Stromal cell of bone marrow (primary cell): ENCODE measurements around the gene C15orf62.

Experiments
- DNase-seq: peaks from one replicate; pipeline ENCODE4 v3.0.0-alpha.2; 2012; ENCODE audit warnings: low read depth

C15orf62 gene

DNA sequence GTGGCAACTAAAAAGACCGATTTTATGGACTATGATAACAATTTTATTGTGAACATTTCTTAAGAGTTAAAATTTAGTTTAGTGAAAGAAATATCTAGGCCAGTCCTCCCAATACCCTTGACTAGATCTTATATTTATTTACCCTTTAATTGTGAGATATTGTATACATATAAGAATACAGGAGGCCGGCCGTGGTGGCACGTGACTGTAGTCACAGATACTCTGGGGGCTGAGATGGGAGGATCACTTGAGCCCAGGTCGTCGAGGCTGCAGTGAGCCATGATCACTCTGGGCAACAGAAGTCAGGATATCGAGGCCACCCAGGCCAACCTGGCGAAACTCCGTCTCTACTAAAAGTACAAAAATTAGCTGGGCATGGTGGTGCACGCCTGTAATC lies 14.0 kb upstream of the C15orf62 start:
- DNase-seq: no peak

DNA sequence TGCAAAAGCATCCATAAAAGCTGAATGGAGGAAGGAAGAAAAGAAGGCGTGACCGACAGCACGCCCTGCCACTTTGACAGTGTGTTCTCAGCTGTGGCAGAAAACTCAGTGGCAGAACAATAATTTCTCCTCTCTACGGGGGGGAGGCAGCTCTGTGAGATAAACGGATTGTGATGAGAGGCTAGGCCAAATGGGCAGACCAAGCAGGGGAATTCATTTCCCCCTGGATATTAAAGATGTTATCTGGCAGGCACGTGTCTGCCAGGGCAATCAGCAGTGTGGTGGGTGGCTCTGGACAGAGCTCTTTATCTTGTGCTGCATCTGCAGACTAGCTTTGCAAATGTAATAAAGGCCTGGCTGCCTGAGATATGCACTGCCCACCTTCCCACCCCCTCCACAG lies 12.8 kb upstream of the C15orf62 start:
- no peak for DNase-seq

GRCh38 chr15:40759961-40760360 lies 9.8 kb upstream of the C15orf62 start:
- DNase-seq: no peak

DNA sequence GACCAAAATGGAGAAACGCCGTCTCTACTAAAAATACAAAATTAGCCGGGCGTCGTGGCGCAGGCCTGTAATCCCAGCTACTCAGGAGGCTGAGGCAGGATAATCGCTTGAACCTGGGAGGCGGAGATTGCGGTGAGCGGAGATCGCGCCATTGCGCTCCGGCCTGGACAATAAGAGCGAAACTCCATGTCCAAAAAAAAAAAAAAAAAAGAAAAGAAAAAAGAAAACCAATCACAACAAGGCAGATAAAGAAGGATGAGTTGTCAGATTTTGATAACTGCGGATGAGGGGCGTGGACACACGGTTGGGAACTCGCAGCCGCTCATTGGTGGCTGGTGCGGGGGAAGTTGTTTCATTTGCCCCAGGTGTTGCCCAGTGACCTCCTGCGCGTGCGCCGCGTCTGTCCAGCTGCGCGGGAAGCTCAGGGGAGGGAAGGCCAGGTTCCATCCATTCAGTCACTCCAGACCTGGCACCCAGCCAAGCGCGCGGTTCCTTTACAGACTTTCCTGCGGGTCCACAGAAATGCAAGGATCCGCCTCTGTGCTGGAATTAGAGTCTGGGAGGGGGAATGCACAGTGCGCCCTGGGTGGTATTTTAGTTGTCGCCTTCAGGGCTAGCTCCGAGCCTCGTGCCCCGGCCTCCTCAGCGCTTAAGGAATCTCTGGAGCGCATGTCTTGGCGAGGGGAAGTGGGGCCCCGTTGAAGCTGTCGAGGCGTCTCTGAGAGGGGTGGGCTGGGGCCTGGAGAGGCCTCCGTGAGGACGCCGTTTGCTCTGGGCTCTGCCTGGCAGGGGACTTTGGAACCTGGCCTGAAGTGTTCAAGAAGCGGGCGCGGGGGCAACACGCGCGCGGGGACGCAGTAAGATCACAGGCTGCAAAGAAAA lies 6.6 kb upstream of the C15orf62 start:
- DNase-seq: no peak

GRCh38 chr15:40763801-40764628 lies 5.8 kb upstream of the C15orf62 start, which contains the start of gene GCHFR:
GCHFR (plus strand) TSS chr15:40764068; CDS start chr15:40764181, 113 bp downstream.
- DNase-seq: no peak

GRCh38 chr15:40764629-40765103 lies 5.1 kb upstream of the C15orf62 start:
- no peak for DNase-seq

GRCh38 chr15:40766194-40766815 lies 3.5 kb upstream of the C15orf62 start:
- no peak for DNase-seq

DNA sequence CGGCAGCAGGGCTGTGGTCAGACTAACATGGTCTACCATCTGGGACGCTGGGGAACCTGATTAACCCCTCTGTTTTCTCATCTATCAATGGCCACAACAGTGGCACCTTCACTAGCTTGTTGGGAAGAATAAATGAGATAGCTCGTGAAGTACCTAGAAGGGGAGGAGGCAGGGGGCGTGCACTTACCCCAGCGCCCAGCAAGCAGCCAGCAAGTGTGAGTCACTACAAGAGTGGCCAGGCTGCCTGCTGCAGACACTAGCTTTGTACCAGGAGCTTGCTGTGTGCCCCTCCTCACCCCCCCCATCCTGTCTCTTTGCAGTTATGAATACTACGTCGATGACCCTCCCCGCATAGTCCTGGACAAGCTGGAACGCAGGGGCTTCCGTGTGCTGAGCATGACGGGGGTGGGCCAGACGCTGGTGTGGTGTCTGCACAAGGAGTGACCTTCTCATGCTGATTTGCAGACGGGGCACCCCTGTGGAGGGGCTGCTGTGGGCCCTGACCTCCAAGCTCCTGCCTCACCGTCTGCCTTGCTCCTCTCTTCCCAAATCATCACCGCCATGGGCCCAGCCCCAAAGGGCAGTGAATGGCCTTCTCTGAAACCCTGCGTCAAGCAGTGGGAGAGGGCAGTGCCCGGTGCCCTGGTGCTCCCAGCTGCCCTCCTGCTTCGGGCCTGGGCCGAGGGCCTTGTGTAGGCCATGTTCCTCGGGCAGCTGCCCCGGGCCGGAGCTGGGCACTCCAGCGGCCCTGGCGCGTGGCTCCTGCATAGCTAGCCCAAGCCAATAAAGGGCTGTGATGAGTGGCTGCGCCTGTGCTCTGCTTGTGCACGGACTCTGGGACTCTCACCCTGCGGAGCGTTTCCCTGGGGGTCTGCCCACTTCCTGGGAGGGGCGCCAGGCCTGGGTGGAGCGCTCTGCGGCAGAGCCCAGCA lies 2.6 kb upstream of the C15orf62 start:
- no peak for DNase-seq

- DNase-seq: no peak
Observed at GRCh38 chr15:40767838-40768500, 1.8 kb upstream of the C15orf62 start.

DNA sequence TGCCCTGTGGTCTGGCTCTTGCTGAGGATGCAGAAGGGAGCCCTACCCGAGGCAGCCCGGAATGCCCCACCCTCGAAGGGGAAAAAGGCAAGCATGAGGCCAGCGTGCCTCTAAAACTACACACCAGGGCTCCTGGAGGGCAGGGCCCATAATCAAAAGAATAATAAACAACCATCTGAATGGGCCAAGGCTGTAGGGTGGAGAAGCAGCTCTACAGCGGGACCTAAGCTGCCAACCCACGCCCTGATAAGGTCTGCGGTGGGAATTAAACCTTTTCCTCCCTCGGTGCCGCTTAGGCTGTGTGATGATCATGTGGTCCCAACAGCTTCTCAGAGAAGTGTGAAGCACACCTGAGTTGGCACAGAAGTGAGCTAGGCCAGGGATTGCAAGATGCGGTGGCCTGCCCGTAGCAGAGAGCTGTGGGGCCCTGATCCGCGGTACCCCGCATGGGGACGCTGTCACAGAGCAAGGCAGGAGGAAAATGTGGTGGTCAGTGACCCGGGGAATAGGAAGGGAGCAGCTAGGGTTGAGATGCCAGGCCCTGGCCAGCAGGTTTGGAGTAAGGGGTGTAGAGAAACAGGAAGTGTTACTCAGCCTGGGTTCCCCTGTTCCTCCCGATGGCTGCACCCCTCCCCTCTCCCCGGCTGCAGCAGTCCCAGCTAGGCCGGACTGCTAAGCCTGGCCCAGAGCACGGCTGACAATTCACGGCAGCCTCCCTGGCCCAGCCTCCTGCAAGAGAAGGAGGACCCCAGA lies 1.1 kb upstream of the C15orf62 start:
- no peak for DNase-seq

DNA sequence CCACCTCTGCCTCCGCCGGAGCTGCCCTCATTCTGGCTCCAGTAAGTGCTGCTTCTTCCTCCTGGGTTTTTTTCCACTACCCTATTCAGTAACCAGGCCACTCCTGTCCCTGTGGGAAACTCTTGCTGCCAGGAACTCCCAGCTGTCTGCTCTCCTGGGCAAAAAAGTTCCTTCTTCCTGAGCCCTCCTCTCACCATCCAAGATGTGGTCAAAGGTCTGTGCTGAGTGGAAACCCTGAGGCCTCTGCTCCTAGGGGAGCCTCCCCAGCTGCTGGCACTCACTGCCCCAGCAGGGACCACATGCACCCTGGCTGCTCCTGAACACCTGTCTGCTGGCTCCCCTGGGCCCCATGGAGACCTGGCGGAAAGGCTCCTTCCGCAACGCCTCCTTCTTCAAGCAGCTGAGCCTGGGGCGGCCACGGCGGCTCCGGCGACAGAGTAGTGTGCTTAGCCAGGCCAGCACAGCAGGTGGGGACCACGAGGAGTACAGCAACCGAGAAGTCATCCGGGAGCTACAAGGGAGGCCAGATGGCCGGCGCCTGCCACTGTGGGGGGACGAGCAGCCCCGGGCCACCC lies 454 bp downstream of the C15orf62 start:
- DNase-seq: no peak

- DNase-seq: no peak
Observed at GRCh38 chr15:40771242-40771641, 1.5 kb downstream of the C15orf62 start.

- DNase-seq: no peak
Observed at GRCh38 chr15:40772014-40772413, 2.2 kb downstream of the C15orf62 start.

- DNase-seq: no peak
Observed at GRCh38 chr15:40773496-40773895, 3.7 kb downstream of the C15orf62 start.

- no peak for DNase-seq
Observed at GRCh38 chr15:40773902-40774301, 4.1 kb downstream of the C15orf62 start.

DNA sequence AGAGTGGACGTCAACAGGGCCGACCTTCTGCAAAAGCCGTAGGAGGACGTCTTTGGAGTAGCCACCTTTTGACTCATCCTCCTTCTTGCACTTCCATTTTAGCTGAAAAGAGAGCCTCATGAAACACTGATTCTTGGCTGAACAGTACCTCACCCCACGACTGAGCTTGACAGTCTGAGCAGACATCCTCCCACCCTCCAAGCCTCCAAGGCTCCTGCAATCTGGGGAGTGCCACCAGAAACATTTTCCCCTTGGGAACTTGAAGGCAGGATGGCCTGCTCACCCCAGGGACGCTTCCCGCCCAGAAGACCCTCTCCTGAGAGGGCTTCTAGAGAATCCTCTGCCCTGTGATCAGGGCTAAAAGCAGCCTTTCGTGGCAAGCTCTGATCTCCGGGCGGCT lies 5.2 kb downstream of the C15orf62 start:
- no peak for DNase-seq

GRCh38 chr15:40775740-40776536 lies 6.2 kb downstream of the C15orf62 start:
- no peak for DNase-seq

- DNase-seq: peak; percentile 68
Observed at GRCh38 chr15:40776537-40777141, 6.9 kb downstream of the C15orf62 start.
